AG04449 (cell line): ENCODE measurements around the gene ATG9A.

Experiments
- CTCF ChIA-PET: fragments of 350-600 bp; formaldehyde crosslinking; extraction: SDS; loops from one replicate; lab custom pipeline; 2021; ENCODE audit warnings: antibody characterized with exemption; lab: Yijun Ruan, JAX
- POLR2A ChIA-PET: fragments of 400-600, 350-600 bp; formaldehyde crosslinking; extraction: SDS; loops from one replicate; lab custom pipeline; 2020; ENCODE audit warnings: antibody characterized with exemption, inconsistent platforms; lab: Yijun Ruan, JAX
- DNase-seq: peaks from one replicate; pipeline ENCODE4 v3.0.0-alpha.2; 2010; ENCODE audit warnings: low read depth, low spot score
- H3K4me3 ChIP-seq: 2 replicates; pipeline ENCODE4 v1.5.1; 2011; ENCODE audit warnings: low read depth, mild to moderate bottlenecking, control low read depth, low read length
- TF ChIP-seq, protein P1 (sequence below): IDR thresholded peaks from one replicate; pipeline ENCODE4 v1.5.1; 2011; ENCODE audit warnings: mild to moderate bottlenecking, moderate library complexity, low read length, control low read depth, inconsistent platforms; ENCODE audit not compliant: insufficient read depth; ENCODE audit errors: missing control alignments

ATG9A gene

DNA sequence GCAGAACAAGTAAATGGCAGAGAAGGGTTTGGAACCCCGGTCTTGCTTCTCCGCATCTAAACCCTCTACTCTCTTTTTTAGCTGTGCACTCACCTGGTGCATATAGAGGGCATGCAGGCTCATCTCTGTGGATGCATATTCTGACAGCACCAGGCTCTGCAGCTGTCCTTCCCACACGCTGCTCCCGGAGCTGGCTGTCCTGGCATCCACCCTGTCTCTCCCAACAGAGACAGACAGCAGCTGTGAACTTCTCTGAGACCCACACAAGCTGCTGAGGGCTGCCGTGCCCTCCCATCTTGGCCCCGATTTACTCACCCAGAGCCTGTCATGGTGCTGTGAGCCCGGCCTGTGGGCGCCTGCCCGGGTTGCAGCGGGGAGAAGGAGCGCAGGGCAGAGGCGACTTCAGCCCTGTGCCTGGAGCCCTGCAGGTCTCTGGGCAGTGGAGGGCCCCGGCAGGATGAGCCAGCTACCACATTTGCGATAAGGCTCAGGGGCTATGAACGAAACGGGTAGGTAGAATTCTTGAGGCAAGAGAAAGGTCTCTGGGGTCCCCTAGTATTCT is 7.4 kb downstream of the ATG9A start:
- TF ChIP-seq, protein P1, sequence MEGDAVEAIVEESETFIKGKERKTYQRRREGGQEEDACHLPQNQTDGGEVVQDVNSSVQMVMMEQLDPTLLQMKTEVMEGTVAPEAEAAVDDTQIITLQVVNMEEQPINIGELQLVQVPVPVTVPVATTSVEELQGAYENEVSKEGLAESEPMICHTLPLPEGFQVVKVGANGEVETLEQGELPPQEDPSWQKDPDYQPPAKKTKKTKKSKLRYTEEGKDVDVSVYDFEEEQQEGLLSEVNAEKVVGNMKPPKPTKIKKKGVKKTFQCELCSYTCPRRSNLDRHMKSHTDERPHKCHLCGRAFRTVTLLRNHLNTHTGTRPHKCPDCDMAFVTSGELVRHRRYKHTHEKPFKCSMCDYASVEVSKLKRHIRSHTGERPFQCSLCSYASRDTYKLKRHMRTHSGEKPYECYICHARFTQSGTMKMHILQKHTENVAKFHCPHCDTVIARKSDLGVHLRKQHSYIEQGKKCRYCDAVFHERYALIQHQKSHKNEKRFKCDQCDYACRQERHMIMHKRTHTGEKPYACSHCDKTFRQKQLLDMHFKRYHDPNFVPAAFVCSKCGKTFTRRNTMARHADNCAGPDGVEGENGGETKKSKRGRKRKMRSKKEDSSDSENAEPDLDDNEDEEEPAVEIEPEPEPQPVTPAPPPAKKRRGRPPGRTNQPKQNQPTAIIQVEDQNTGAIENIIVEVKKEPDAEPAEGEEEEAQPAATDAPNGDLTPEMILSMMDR = no peak
- CTCF ChIA-PET = interaction anchor here (0.8 to 3.3 kb wide), 4 partner anchors 9 to 73 kb away, joined by 3 to 11 read pairs (median 4); no protein-coding TSS in a partner anchor
- DNase-seq = no peak
- H3K4me3 ChIP-seq = no peak overlapping the region
- POLR2A ChIA-PET = interaction anchor here (0.8 kb wide), 1 partner anchor 30 kb away, joined by 3 read pairs; no protein-coding TSS in a partner anchor

DNA sequence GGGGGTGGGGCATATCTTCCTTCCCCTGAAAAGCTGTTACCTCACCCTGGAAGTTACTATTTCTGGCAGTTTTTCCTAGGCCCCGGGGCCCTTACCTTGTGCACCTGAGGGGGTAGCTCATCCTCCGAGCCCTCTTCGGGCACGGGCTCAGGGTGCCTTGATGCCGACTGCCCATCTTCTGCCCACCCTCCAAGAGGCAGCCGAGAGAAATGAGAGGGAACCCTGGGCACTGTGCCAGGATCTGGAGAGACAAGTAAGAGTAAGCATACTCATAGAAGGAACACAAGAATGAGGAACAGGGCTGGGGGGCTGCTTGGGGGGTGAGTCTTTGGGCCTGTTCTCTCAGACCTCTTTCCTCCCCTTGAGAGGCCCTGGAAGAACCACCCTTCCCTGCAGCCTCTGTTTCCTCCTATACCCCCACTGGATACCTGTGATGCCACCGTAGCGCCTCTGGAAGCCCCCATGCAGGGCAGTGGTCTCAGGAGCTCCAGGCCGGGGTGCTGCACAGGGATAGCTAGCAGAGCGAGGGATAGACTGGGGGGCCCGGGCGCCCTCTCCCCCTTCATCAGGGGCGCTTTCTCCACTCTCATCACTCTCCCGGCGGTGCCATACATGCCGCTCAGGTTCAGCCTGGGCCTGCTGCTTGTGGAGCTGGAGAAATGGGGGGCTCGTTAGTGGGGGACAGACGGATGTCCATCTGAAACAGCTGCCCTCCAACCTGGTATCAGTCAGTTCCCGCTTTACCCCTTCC is 8.6 kb downstream of the ATG9A start:
- DNase-seq = no peak

DNA sequence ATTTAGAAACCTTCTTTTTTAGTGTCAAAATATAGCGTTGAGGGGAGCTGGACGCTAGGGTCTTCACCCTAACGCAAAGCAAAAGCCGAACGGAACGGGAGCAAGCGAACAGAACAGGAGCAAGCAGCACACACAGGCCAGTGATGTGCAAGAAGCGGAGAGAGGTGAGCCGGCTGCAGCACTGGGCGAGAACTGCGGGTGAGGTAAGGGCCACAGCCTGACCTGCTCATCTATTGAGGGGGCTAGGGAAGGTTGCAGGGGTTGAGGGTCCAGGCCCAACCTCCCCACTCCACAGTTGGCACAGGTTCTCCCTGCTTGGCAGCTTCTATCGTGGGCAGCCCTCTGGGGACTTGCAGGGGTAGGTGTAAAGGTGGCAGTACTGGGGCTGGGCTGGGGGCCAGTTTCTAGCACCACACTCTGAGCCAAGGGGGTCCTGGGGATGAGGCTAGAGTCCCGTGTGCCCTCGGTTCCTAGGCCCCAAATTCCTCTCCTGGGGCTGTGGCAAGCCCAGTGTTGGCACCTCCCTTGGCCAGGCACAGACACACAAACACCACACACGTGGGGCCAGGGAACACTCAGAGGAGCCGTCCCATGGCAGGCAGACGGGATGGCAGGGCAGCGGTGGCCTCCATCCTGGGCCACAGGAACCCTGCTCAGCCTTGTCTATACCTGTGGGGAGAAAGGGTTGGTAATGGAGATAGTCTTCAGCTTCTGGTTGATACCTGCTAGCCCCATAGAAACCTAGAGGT is 9.5 kb downstream of the ATG9A start:
- CTCF ChIA-PET = interaction anchor here (1.0 to 5.8 kb wide), 11 partner anchors 8 to 80 kb away, joined by 3 to 40 read pairs (median 4); partner anchors contain the start of genes ANKZF1, ATG9A and CNPPD1
- DNase-seq = no peak
- POLR2A ChIA-PET = interaction anchor here (2.4 to 2.7 kb wide), 3 partner anchors 9 to 59 kb away, joined by 13 to 26 read pairs (median 13); partner anchors contain the start of genes ANKZF1, ATG9A, DNAJB2 and GLB1L
- H3K4me3 ChIP-seq = no peak overlapping the region
- TF ChIP-seq, protein P1 = no peak

More for the DNA sequence above, 8.6 kb downstream of the ATG9A start:
- TF ChIP-seq, protein P1 = no peak
- no peak overlapping the region for H3K4me3 ChIP-seq
- ChIA-PET POLR2A (no interaction called here), CTCF (interaction anchor here (1.1 to 3.3 kb wide), 5 partner anchors 9 to 74 kb away, joined by 3 to 11 read pairs (median 8); partner anchors contain the start of genes ANKZF1 and ATG9A)

DNA sequence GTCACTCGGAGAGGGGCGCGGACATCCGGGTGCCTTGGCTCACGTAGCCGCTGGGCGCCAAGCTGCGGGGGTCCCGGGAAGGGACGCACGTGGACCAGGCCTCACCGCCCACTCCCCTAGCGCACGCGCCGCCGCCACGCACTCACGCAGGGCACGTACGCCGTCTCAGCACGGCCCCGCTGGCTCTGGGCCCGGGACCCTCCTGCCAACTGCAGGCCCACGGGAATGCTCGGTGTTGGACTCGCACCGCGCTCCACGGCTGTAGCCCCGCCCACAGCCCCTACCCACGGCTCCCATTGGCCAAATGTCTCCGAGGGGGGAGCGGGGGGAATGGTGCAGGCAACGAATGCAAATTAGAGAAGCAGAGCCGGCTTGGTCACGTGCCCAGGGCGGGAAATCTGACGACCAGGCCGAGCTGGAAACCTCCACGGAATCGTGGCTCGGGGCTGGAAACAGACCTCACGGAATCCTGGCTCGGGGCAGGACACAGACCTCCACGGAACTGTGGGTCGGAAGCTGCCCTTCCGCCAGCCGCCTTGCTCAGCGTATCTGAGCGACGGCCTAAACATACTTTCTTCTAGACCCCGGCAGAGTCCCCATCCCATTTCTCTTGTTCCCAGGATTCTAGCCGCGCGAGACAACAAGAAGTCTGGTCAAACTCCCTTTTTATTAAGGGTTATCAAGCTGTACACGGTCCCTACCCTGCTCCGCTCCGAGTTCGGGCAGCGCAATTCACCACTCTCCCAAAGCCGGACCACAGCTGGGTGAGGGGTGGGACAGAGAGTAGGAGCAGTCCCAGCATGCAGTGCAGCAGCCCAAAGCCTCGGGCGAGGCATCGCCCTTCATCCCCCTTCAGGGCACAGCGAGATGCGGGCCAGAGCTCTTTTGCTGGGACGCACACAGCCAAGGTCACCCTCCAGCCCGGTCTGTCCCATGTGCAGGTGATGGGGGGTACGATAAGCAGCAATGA is 10.4 kb downstream of the ATG9A start, which contains the start of gene ABCB6:
TSS of gene ABCB6 (minus strand) at position 227 of the 970 bp plus-strand sequence. CDS start 285 bp downstream, outside the sequence.
- ChIA-PET POLR2A (interaction anchor here (1.0 to 2.7 kb wide), 7 partner anchors 10 to 67 kb away, joined by 3 to 27 read pairs (median 13); partner anchors contain the start of genes ANKZF1, ATG9A, CNPPD1 and DNAJB2), CTCF (interaction anchor here (0.9 to 5.8 kb wide), 13 partner anchors 8 to 81 kb away, joined by 3 to 40 read pairs (median 4); partner anchors contain the start of genes ANKZF1, ATG9A and CNPPD1)
- H3K4me3 ChIP-seq = peak within 1 kb of the TSS; percentile 69
- TF ChIP-seq, protein P1 = no peak
- DNase-seq = no peak

DNA sequence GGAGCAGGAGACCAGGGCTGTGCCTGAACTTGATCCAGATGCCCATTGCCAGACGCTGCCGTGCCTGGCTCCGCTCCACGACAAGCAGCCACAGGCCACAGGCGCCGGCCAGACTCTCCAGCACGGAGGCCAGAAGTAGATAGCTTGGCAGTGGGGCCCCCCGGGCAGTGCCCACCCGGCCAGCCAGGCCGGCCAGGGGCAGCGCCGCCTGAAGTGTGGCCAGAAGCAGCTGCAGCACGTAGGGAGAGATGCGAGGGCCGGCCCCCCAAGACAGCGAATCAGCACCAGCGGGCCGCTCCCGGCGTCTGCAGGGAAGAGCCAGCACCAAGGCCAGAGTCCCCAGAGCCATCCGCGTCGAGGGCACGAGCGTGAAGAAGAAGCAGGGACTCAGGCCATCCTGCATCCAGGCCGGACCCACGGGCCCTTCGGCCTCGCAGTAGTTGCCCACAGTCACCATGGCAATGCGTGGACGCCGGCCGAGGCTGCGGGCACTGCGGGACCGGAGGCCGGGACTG is 11.2 kb downstream of the ATG9A start:
- POLR2A ChIA-PET = interaction anchor here (0.6 to 2.7 kb wide), 12 partner anchors 8 to 134 kb away, joined by 3 to 27 read pairs (median 4); partner anchors contain the start of genes ANKZF1, ATG9A, CNPPD1 and DNAJB2
- CTCF ChIA-PET = interaction anchor here (0.9 to 5.8 kb wide), 10 partner anchors 9 to 77 kb away, joined by 3 to 40 read pairs (median 5); partner anchors contain the start of genes ANKZF1, ATG9A, CNPPD1 and NHEJ1
- H3K4me3 ChIP-seq = peak overlapping the region; percentile 69
- TF ChIP-seq, protein P1 = no peak
- no peak for DNase-seq
